ENCODE data around the gene GRID2. TPM values are rescaled to one million over a fixed set of nuclear protein-coding genes. Genes with fewer than 3 reads are reported as not detected.

The GRID2 gene
- total RNA-seq, 1 experiment from 2014 or later: not detected

DNA sequence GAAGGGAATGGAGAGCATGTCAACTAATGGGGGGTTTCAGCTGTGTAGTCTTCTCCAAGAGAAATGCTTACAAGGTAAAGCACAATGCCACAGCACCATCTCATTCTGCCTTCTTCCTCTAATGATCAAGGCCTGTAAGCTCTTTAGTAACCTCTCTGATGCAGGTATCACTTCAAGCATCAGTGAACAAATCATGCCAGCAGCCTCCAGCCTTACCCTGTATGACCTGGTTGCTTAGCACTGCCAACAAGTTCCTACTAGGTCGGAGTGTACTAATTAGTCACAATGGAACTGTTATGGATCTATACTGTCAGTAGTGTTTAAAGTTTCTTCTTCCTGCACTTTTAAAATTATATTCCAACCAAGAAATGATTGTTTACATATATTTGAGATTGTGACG lies 197.7 kb downstream of the GRID2 start:
- Mint-ChIP-seq H3K9me3 (ENCODE audit: unreplicated experiment) (no peaks in the 10 kb centered on the region), H3K27ac (ENCODE audit: low read depth, unreplicated experiment) (no peak overlapping the region), H3K36me3 (ENCODE audit: insufficient read depth, unreplicated experiment) (no peaks in the 10 kb centered on the region), H3K27me3 (ENCODE audit: insufficient read depth, unreplicated experiment) (no peaks in the 10 kb centered on the region), H3K4me1 (ENCODE audit: insufficient read depth, unreplicated experiment) (no peaks in the 10 kb centered on the region), H3K4me3 (ENCODE audit: unreplicated experiment) (no peak overlapping the region)
- TF ChIP-seq, protein P1, sequence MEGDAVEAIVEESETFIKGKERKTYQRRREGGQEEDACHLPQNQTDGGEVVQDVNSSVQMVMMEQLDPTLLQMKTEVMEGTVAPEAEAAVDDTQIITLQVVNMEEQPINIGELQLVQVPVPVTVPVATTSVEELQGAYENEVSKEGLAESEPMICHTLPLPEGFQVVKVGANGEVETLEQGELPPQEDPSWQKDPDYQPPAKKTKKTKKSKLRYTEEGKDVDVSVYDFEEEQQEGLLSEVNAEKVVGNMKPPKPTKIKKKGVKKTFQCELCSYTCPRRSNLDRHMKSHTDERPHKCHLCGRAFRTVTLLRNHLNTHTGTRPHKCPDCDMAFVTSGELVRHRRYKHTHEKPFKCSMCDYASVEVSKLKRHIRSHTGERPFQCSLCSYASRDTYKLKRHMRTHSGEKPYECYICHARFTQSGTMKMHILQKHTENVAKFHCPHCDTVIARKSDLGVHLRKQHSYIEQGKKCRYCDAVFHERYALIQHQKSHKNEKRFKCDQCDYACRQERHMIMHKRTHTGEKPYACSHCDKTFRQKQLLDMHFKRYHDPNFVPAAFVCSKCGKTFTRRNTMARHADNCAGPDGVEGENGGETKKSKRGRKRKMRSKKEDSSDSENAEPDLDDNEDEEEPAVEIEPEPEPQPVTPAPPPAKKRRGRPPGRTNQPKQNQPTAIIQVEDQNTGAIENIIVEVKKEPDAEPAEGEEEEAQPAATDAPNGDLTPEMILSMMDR (IDR thresholded peaks at IDR 0.05; ENCODE audit: unreplicated experiment): no peak
- intact Hi-C loops (cut with micrococcal nuclease): no loop called here
- POLR2A ChIA-PET: no interaction called here
- no peak for DNase-seq (ENCODE audit: unreplicated experiment)
- CTCF ChIA-PET: no interaction called here
- BruUV-seq (replicated peaks): no TSS peak

DNA sequence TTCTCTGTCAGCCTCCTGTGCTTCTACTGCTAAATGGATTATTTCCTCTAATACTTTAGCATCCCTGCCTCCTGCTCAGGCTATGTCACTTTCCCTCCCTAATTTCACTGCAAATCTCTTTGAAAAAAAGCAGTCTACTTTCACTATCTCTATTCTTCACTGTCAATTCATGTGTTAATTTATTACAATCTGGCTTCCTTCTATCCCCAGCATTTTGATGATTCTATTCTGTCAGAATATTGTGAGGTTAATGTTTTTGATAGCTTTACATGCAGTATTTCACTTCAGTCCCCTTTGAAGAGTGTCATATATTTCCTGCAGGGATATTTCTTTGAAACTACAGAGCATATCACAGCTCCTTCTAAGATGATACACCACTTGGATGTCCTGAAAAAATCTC lies 203.2 kb downstream of the GRID2 start:
- DNase-seq (ENCODE audit: unreplicated experiment): no peak
- intact Hi-C loops (cut with micrococcal nuclease): no loop called here
- TF ChIP-seq, protein P1 (IDR thresholded peaks at IDR 0.05; ENCODE audit: unreplicated experiment): no peak
- no peaks in the 10 kb centered on the region for H3K27me3 Mint-ChIP-seq (ENCODE audit: insufficient read depth, unreplicated experiment)
- ChIA-PET POLR2A (interaction anchor here (1.0 kb wide), 1 partner anchor 8 kb away, joined by 3 read pairs; no protein-coding TSS in a partner anchor), CTCF (interaction anchor here (1.0 kb wide), 1 partner anchor 694 kb away, joined by 3 read pairs; no protein-coding TSS in a partner anchor)
- no peaks in the 10 kb centered on the region for H3K4me1 Mint-ChIP-seq (ENCODE audit: insufficient read depth, unreplicated experiment)
- BruUV-seq (replicated peaks): no TSS peak
- no peak overlapping the region for H3K27ac Mint-ChIP-seq (ENCODE audit: low read depth, unreplicated experiment)
- H3K4me3 Mint-ChIP-seq (ENCODE audit: unreplicated experiment): no peak overlapping the region
- peaks cover 8% of the 10 kb centered on the region for H3K9me3 Mint-ChIP-seq (ENCODE audit: unreplicated experiment)
- H3K36me3 Mint-ChIP-seq (ENCODE audit: insufficient read depth, unreplicated experiment): no peaks in the 10 kb centered on the region

DNA sequence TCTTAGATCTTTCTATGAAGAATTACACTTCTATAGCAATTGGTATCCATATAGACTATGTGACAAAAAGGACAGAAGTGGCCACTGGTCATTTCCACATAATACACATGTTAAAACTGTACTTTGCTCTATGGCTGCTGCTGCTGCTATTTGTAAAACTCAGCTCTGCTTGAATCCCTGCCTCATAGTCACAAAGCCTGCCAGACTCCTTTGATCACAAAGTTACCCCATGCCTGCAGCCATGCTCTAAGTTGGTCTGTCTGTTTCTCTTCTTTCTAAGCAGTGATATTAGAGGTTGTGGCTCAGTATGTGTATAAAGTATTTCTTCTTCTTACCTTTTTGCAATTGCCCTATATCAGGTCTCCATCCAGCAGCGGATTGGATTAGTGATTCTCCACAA lies 210.9 kb downstream of the GRID2 start:
- Mint-ChIP-seq H3K9me3 (ENCODE audit: unreplicated experiment) (peaks cover 8% of the 10 kb centered on the region), H3K36me3 (ENCODE audit: insufficient read depth, unreplicated experiment) (no peaks in the 10 kb centered on the region)

DNA sequence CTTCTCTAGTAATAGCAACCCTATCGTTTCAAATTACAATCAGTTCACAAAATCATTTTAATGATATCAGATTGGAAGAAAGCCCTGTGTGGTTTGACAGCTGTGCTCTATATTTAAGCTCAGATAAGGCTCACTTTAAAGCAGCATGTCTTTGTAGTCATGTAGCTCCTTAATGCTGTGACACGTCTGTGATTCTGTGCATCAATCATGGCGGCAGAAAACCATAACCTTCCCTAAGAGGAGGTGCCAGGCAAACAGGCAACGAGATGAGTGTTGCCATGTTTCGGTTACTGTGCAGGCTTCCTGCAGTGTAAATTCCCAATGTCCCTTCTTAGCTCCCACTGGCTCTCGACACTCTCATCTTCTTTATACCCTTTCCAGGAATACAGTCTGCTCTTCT lies 212.7 kb downstream of the GRID2 start:
- H3K4me1 Mint-ChIP-seq (ENCODE audit: insufficient read depth, unreplicated experiment): no peaks in the 10 kb centered on the region
- DNase-seq (ENCODE audit: unreplicated experiment): no peak
- no peaks in the 10 kb centered on the region for H3K36me3 Mint-ChIP-seq (ENCODE audit: insufficient read depth, unreplicated experiment)
- no peaks in the 10 kb centered on the region for H3K9me3 Mint-ChIP-seq (ENCODE audit: unreplicated experiment)
- ChIA-PET POLR2A (no interaction called here), CTCF (no interaction called here)
- no peak overlapping the region for H3K4me3 Mint-ChIP-seq (ENCODE audit: unreplicated experiment)
- H3K27ac Mint-ChIP-seq (ENCODE audit: low read depth, unreplicated experiment): no peak overlapping the region
- no TSS peak for BruUV-seq (replicated peaks)
- intact Hi-C loops (cut with micrococcal nuclease): no loop called here
- TF ChIP-seq, protein P1 (IDR thresholded peaks at IDR 0.05; ENCODE audit: unreplicated experiment): no peak
- H3K27me3 Mint-ChIP-seq (ENCODE audit: insufficient read depth, unreplicated experiment): no peaks in the 10 kb centered on the region

More for the DNA sequence above, 210.9 kb downstream of the GRID2 start:
- TF ChIP-seq, protein P1 (IDR thresholded peaks at IDR 0.05; ENCODE audit: unreplicated experiment): no peak
- no TSS peak for BruUV-seq (replicated peaks)
- intact Hi-C loops (cut with micrococcal nuclease): no loop called here
- Mint-ChIP-seq H3K27ac (ENCODE audit: low read depth, unreplicated experiment) (no peak overlapping the region), H3K4me1 (ENCODE audit: insufficient read depth, unreplicated experiment) (no peaks in the 10 kb centered on the region), H3K27me3 (ENCODE audit: insufficient read depth, unreplicated experiment) (no peaks in the 10 kb centered on the region), H3K4me3 (ENCODE audit: unreplicated experiment) (no peak overlapping the region)
- CTCF ChIA-PET: no interaction called here
- POLR2A ChIA-PET: no interaction called here
- no peak for DNase-seq (ENCODE audit: unreplicated experiment)

All from MCF 10A (cell line).